GM04504 (cell line): Measurements from ENCODE around the gene SEMA4D.
"Not testable (repeated sequence)": the region's sequence is repeated elsewhere in the genome, so short reads cannot be mapped to it uniquely, and the experiment has no call there.

Source experiments
- DNase-seq: peaks from one replicate; pipeline ENCODE4 v3.0.0-alpha.2; 2012; ENCODE audit warnings: low read depth

SEMA4D gene

DNA sequence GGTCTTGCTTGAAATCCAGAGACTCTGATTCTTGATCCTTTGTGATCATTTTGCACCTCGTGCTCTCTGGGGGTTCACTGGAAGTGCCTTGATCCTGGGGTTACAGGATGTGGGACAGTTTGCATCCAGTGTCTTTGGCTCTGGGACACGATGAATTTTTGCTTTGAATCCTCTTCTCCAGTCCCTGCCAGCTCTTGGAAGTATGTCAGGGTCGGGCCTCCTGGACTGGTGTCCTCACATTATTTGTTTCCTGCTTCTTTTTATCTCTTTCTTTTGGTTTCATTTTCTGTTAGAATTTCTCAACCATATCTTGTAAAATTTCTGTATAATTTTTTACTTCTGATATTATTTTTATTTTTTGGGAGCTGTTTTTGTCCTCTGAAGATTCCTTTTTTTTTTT, 145.5 kb downstream of the SEMA4D start:
- no peak for DNase-seq

DNA sequence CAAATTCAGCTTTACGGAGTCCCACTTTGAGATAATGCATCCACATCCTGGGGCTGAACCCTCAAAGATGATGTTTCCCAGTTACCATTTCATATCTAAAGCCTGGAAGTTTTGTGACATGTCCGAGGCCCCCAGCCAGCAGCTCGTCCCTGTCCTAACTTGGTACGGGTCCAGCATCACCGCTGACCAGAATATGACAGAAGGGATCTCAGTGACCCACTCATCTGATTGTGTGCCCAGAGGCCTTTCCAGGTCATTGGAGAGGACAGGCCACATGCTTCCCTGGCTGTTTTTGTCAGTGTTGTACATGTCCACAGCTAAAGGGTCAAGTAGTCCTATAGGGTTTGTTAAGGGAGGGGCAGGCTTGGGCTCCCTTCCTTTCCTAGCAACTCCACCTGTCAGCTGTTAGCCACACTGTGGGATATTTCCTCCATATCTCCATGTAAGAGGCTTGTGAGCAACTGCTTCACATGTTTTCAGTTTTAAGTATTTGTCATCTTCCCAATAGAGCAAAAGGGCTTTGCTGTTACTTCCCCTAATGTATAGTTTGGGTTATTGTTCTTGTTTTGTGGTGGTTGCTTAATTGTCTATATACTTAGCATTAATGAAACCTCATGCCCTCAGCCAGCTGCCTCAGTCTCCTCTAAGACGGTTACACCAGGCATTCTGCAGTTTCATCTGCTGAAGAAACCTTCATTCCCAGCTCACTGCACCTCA, 146.2 kb downstream of the SEMA4D start:
- no peak for DNase-seq

DNA sequence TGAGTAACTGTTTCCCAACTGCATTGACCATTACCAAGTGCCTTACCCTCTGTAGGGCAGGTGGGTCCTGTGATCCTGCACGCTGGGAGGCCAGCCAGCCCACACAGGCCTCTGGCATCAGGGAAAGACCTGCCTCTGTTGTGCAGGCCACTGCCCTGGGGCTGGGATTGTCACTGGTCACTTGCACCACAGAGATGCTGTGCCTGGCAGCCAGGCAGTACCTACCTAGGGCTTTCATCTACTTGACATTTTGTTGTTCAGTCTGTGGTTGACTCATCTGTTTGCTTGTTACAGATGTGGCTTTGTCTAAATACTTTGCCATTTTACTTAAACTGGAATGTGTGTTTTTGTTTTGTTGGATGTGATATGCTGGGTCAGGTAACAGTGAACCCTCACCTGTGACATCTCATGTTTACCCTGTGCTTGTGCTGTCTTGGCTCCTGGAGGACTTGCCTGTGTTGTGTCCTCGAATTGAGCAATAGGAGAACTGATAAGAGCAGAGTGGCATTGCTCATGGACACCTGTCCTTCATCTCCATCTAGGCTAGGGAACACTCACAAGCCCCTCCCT, 146.8 kb downstream of the SEMA4D start:
- DNase-seq = no peak

DNA sequence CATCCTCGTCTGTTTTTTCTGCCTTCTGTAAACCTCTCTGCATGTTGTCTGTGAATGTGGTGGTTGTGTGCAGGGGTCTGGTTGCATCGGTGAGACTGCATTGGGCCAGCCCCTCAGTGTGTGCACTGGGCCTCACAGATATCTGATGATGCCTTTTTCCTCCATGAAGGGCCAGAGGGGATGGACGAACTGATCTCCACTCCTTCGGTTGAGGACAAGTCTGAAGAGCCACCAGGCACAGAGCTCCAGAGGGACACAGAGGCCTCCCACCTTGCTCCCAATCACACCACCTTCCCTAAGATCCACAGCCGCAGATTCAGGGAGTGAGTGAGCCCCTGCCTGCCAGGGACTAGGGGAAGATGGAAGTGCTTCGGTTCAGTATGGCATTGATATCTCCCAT, 148.3 kb downstream of the SEMA4D start:
- DNase-seq = no peak

DNA sequence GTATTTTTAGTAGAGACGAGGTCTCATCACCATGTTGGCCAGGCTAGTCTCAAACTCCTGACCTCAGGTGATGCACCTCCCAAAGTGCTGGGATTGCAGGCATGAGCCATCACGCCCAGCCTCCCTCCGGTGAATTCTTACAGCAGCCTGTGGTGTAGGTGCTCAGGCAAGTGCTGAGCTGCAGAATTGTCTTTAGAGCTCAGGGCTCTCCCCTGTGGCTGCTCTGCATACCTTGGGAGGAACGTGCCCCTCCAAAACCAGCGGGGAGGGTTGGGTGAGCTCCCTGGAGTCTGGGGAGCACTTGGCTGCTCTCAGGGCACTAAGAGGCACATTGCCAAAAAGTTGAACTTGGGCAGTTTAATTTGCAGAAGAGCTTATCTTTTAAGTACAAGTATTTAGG, 150.3 kb downstream of the SEMA4D start:
- no peak for DNase-seq

DNA sequence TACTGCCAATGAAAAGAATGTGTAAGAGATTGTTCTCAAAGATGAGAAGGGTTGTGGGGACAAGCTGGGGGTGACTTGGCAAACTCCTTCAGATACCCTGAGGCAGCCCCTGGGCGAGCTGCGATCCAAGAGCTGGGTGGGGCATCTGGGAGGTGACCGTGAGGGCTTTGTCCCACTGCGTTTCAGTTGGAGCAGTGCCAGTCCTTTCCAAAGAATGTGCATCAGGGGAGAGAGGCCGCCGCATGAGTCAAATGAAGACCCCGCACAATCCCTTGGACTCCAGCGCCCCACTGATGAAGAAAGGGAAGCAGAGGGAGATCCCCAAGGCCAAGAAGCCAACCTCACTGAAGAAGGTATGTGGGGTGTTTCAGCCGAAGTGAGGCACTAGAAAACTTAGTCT, 151.2 kb downstream of the SEMA4D start:
- DNase-seq = no peak

DNA sequence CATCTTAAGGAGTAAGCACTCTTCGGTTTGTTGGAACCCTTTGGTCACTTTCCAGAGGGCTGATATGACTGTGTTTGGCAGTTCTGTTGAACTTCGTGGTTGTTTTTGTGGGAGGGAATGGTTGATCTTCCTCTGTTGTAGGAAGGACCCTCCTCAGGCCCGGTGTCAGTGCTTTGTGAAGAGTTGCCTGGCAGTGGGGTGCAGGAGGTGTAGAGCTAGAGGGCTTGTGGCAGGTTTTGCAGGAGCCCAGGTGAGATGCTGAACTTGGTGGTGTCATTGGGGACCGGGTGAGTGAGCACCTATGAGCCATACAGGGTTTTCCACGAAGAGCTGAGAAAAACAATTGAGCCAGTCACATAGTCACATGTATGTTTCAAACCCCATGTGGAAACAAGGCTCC, 152.4 kb downstream of the SEMA4D start:
- no peak for DNase-seq

DNA sequence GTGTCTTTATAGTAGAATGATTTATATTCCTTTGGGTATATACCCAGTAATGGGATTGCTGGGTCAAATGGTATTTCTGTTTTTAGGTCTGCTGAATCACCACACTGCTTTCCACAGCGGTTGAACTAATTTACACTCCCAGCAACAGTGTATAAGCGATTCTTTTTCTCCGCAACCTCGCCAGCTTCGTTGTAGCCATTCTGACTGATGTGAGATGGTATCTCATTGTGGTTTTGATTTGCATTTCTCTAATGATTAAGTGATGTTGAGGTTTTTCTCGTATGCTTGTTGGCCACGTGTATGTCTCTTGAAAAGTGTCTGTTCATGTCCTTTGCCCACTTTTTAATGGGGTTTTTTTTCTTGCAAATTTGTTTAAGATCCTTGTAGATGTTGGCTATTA, 154.1 kb downstream of the SEMA4D start:
- not testable (repeated sequence) for DNase-seq

DNA sequence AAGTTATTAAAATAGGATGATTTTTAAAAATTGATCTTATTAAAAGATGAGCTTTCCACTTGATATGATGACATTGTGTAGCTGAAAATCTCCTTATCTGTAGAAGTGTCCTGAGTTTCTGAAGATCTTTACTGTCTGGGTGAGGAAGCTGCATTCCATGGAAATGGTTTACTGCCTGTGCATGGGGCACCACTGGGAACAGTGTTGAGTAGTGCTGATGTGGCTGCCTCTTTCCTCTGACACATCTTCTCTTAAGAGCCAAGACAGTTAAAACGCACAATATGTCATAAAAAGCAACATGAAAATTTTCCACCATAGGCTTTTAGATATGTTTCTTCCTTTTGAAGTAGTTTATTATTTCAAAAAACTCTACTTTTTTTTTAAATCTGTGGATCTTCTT, 155.0 kb downstream of the SEMA4D start:
- peak; percentile 7 for DNase-seq

DNA sequence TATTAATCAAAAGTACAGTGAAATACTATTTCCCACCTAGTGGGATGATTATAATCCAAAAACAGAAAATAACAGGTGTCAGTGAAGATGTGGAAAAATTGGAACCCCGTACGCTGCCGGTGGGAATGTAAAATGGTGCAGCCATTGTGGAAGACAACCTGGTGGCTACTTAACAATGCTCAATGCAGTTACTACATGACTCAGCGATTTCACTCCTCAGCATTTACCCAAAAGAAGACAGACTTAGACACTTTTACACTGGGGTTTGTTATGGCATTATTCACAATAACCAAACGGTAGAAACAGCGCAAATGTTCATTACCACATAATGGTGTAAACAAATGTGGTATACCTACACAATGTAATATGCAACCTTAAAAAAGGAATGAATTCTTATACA, 155.7 kb downstream of the SEMA4D start:
- DNase-seq = no peak

DNA sequence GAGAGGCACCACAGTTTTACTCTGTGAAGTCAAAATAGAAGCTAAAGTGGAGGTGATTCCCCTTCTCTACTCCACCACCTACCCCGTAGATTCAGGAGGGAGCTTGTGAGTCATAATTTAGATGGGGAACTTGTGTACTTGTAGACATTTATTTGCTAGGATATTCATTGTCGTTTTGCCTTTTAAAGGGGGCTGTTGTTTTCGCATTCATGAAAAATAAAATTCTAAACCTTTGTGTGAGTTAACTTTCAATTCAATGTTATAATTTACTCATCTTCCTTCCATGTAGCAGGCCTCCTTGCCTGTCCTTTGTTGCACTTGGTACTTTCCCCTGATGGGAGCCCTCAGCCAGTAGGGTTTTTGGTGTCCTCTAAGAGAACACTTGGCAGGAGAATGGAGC, 157.6 kb downstream of the SEMA4D start:
- DNase-seq = no peak

DNA sequence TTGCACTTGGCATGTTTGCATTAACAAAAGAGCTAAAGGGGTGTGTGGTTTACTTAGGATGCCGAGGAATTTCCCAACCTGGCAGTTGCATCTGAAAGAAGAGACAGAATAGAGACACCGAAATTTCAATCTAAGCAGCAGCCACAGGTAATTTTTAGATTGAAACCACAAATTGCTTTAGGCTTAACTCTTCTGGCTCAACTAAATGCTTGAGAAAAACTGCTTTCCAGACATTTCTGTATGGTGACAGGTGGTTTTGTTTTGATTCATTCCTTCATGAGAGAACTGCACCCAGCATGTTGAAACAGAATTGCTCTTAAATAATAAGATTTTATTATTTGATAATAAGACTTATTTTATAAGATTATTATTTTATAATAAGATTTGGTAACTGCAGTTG, 158.1 kb downstream of the SEMA4D start:
- no peak for DNase-seq

DNA sequence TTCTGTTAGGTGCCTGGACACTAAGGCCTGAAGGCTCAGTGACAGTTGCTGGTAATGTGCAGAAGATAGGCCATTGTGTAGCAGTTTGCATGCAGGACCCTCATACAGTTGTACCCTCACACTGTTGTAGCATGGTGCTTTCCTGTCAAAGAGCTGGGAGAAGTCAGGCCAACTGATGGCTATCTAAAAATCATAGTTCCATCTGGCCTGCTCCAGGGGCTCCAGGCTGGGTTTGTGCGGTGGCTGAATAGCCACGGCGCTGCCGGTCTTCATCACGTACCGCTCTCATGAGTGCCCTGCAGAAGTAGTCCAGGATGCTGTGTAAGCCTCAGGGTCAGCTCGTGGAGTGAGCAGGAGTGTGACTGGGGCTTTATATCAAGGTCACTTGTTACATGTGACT, 167.4 kb downstream of the SEMA4D start:
- DNase-seq = no peak

DNA sequence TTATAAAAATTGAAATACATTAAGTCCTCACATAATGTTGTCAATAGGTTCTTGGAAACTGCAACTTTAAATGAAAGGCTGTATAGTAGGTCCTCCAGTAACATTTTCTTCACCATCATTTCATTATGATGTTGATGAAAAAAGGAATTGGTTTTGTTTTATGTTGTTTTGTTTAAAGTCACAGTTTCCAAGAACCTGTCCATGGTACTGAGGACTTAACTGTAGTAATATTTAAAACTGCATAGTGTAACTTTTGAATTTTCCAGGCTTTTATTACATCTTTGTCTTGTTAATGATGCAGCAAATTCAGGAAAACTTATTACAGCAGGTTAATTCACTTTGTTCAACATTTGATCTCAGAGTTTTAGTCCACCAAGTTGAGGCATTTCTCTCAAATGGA, 168.0 kb downstream of the SEMA4D start:
- no peak for DNase-seq

DNA sequence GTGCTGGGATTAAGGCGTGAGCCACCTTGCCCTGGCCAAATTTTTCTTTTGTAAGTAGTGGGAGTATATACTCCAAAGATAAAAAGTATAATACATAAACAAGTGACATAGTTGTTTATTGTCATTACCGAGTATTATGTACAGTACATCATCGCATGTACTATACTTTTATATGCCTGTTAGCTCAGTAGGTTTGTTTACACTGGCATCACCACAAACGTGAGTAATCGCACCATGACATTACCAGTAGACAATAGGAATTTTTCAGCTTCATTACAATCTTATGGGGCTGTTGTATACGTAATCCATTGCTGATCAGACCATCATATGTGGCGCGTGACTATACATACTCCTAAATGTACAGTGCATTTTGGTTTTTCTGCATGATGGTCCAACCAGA, 169.8 kb downstream of the SEMA4D start:
- no peak for DNase-seq

DNA sequence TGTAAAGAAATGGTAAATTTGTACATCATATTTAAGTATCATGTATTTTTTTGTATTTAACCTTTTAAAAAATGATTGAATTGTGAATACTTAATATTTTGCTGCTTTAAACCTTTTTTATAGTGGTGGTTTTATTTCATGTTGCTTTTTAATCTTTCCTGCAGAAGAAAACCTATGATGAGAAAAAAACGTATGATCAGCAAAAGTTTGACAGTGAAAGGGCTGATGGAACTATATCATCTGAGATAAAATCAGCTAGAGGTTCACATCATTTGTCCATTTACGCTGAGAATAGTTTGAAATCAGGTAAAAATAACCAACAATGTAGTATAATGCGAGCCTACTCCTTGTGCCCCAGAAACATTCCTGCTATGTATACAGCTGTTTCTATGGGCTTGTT, 172.2 kb downstream of the SEMA4D start:
- DNase-seq = no peak

DNA sequence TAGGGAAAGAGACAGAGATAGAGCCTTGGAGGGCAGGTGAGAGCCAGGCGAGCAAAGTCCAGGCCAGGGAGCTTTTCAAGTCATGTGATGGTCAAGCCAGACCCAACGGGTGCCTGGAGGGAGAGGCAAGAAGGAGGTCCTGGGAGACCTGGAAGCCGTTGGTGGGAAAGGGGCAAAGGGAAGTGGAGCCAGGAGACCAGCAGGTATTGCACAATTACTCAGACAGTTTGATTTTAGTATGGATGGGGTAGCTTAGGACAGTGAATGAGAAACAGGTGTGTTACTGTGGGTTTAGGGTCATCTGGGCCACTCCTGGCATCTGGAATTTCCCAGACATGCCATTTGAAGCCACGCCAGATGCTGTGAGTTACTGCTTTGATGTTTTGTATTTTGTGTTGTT, 174.5 kb downstream of the SEMA4D start:
- no peak for DNase-seq

DNA sequence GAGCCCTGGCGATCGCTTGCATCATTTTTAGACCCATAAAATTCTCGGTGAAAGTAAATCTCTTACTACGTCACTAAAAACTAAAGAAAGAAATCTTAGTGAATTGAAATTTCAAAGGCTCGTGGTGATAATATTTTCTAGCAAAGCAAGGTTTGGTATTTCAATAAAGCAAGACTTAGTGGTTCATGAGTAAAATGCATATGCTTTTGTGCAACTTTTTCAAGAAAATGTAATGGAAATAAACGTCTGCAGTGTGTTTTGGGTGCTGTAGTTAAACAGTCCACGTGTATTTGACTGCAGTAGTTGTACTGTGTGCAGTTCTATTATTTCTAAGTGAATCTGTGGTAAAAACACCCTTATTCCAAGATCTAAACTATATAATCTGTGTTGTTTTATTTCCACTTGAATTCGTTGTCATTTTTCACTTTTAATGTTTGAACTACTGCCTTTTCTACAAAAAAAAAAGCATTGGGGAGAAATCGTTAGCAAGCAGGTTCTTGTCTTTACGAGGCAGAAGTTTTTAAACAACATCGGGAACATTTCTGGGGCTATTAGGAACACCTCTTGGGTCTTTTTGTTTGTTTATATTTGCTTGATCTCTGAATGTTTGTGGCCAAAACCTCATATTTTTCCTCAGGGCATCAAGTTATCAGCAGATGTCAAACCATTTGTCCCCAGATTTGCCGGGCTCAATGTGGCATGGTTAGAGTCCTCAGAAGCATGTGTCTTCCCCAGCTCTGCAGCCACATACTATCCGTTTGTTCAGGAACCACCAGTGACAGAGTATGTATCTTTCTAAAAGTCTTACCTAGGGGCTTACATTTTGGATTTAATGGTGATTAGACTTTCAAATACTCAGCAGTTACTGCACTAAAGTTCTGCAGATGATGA, 178.7 kb downstream of the SEMA4D start:
- no peak for DNase-seq

DNA sequence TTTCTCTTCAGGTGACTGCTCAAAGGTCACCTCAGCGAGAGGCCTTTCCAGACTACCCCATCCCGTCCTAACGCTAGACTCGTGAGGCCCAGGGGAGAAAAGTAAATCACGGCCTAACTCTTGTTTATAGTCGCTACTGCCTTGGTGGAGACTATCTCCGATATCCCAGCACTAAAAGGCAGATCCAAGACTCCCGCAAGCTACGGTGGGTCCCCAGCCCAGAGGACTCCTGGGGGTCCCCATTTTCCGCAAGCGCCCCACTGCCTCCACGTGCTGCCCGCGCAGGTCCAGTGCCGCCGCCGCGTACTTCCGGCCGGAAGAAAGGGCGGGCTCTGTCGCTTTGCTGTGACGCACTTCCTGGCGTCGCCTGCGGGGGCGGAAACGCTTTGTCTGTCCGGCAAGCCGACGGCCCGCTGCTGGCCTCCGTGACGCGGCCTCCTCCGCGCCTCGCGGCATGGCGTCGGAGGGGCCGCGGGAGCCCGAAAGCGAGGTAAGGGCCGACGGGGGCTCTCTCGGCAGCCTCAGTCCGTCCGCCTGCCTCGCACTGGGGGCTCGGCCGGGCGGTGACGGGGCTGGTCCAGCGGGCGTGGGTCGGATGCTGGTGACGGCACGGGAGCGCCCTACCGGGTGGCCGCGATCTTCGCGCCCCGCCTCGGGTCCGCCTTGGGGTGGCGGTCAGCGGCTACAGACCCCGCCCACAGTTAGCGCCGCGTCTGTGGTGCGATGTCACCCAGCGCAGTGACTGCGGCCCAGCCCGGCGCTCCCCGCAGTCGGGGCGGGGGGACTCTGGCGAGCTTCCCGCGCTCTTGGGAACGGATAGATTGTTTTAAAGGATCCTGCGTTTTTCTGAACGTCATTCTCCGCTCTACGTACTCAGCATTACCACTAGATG, 179.5 kb downstream of the SEMA4D start, which contains the start of gene SECISBP2:
Gene SECISBP2 (plus strand): TSS at position 378 of the 892 bp plus-strand sequence. CDS start 77 bp downstream, at position 455.
- DNase-seq = peak; percentile 95

DNA sequence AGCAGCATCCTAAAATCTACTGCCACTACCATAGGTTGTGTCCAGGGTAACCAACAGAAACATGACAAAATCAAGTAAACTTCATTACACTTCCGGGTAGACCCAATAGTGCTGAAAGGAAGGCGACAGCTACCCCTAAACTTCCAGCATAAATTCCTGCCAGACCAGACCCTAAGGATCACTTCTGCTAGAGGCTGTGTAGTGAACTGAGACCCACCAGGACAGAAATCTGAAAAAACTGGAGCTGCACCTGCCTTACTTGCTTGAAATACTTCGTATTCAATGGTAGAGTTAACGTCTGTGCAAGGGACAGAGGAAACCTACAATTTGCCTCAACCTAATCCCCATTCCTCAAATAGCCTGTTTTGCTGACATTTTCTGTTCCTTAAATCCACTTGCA, 180.6 kb downstream of the SEMA4D start:
- no peak for DNase-seq

DNA sequence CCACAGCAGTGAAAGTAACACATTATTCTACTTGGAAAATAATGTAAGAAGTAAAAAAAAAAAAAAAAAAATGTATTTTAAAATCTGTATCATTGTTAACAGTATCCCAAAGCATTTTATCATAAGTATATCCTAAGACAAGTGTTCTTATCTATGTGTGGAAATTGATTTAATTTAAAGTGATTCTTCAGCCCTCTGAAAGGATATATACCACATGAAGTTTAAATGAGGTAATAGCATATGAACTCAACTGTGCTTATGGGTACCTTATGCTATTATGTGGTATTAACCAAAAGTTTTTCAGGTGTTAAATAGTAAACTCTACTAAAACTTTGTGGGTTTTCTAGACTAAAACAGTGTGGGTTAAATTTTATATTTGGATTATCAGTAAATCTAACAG, 182.4 kb downstream of the SEMA4D start:
- DNase-seq = no peak

DNA sequence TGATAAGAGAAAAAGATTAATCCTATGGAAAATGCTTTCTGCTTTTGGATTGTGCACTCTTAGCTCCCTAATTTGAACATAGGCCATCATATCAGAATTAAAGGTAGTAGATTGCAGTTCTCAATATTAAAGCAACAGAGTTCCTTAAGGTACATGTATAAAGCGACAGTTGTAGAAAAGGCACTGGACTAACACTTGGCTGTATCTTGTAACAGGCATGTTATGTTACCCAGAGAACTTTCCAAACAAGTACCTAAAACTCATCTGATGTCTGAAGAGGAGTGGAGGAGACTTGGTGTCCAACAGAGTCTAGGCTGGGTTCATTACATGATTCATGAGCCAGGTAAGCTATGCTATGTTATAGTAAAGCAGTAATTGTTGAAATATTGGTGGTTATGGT, 183.0 kb downstream of the SEMA4D start:
- DNase-seq = no peak
